PC-3 (cell line): ENCODE data around the gene CATSPERB. TPM values are rescaled to one million over a fixed set of nuclear protein-coding genes. Genes with fewer than 3 reads are reported as not detected.
"Not testable (repeated sequence)": the region's sequence is repeated elsewhere in the genome, so short reads cannot be mapped to it uniquely, and the experiment has no call there.

Experiments
- ATAC-seq: fragments of 200-7000 bp; cut with Tn5 transposase; 2 replicates; pipeline ENCODE4 v1.9.1; 2020; ENCODE audit warnings: mild to moderate bottlenecking, moderate library complexity
- BruUV-seq: library from RNA; stranded (reverse); fragments of 400-500 nt; replicated peaks from 2 replicates; lab custom pipeline; 2021; lab: Mats Ljungman, UMichigan
- CTCF ChIA-PET: fragments of 300-600 bp; sonication (Branson Sonifier 250); formaldehyde crosslinking; loops from one replicate; lab custom pipeline; 2022; ENCODE audit warnings: antibody characterized with exemption; lab: Charles Lee
- POLR2A ChIA-PET: fragments of 300-600 bp; sonication (Branson Sonifier 250); formaldehyde crosslinking; loops from one replicate; lab custom pipeline; 2022; ENCODE audit warnings: antibody characterized with exemption; ENCODE audit not compliant: unreplicated experiment; lab: Charles Lee
- DNase-seq: peaks from one replicate; pipeline ENCODE4 v3.0.0-alpha.2; 2015
- H2AFZ ChIP-seq: fragments of 300-600 bp; sonication (generic); 2 replicates; pipeline ENCODE4 v1.6.0; 2016; ENCODE audit warnings: antibody characterized with exemption, low read length
- H3F3A ChIP-seq: fragments of 300-600 bp; sonication (generic); one replicate; pipeline ENCODE4 v1.6.0; 2017; ENCODE audit warnings: antibody characterized with exemption, low read length, control low read depth, mild to moderate bottlenecking; ENCODE audit not compliant: unreplicated experiment
- H3K27ac ChIP-seq: fragments of 300-600 bp; sonication (generic); 2 replicates; pipeline ENCODE4 v1.5.1; 2016; ENCODE audit warnings: mild to moderate bottlenecking, low read length
- H3K27me3 ChIP-seq: fragments of 300-600 bp; sonication (generic); 2 replicates; pipeline ENCODE4 v1.6.1; 2016; ENCODE audit warnings: low read length, mixed read lengths
- H3K36me3 ChIP-seq: fragments of 300-600 bp; sonication (generic); 2 replicates; pipeline ENCODE4 v1.6.1; 2016; ENCODE audit warnings: low read depth, mixed run types, low read length, mixed read lengths
- H3K4me1 ChIP-seq: fragments of 300-600 bp; sonication (generic); 2 replicates; pipeline ENCODE4 v1.5.1; 2016; ENCODE audit warnings: low read length; ENCODE audit not compliant: insufficient read depth
- H3K4me2 ChIP-seq: fragments of 300-600 bp; sonication (generic); 2 replicates; pipeline ENCODE4 v1.6.0; 2016; ENCODE audit warnings: low read length
- H3K4me3 ChIP-seq: fragments of 300-600 bp; sonication (generic); 2 replicates; pipeline ENCODE4 v1.5.1; 2016; ENCODE audit warnings: mild to moderate bottlenecking, low read length, mixed read lengths
- H3K79me2 ChIP-seq: fragments of 300-600 bp; sonication (generic); 2 replicates; pipeline ENCODE4 v1.6.1; 2017; ENCODE audit warnings: low read length, mixed read lengths
- H3K9ac ChIP-seq: fragments of 300-600 bp; sonication (generic); 2 replicates; pipeline ENCODE4 v1.6.0; 2016; ENCODE audit warnings: mild to moderate bottlenecking, low read length
- H3K9me2 ChIP-seq: fragments of 300-600 bp; sonication (generic); replicated peaks from 2 replicates; pipeline ENCODE4 v1.6.1; 2016; ENCODE audit warnings: mixed run types, low read length, mixed read lengths
- H3K9me3 ChIP-seq: fragments of 300-600 bp; sonication (generic); 2 replicates; pipeline ENCODE4 v1.6.1; 2016; ENCODE audit warnings: low read length, mixed read lengths
- H4K20me1 ChIP-seq: fragments of 300-600 bp; sonication (generic); 2 replicates; pipeline ENCODE4 v1.6.1; 2016; ENCODE audit warnings: low read length, mixed read lengths
- CTCF ChIP-seq: fragments of 300-600 bp; sonication (generic); conservative IDR thresholded peaks from 2 replicates; pipeline ENCODE4 v1.5.1; 2017; ENCODE audit warnings: antibody characterized with exemption, low read depth, mild to moderate bottlenecking, low read length
- EZH2 ChIP-seq: fragments of 300-600 bp; sonication (generic); IDR thresholded peaks from one replicate; pipeline ENCODE4 v1.6.1; 2017; ENCODE audit warnings: antibody characterized with exemption, mild to moderate bottlenecking, low read length; ENCODE audit not compliant: unreplicated experiment
- EZH2phosphoT487 ChIP-seq: fragments of 300-600 bp; sonication (generic); IDR thresholded peaks from 2 replicates; pipeline ENCODE4 v1.6.1; 2018; ENCODE audit warnings: mild to moderate bottlenecking, antibody characterized with exemption, low read length, borderline replicate concordance
- intact Hi-C: fragments of 100-400 bp; cut with micrococcal nuclease; formaldehyde crosslinking; loops from 2 replicates; pipeline ENCODE4 v1.9.0; 2023
- total RNA-seq: library from RNA; depleted of rRNA; stranded (reverse); fragments of >200 nt; gene quantifications from 2 replicates; pipeline ENCODE4 v1.2.3, GENCODE V29; 2014

The CATSPERB gene
- total RNA-seq, 1 experiment from 2014 or later = not detected

GRCh38 chr14:91669867-91670266 lies 62.0 kb downstream of the CATSPERB start:
- no TSS peak for BruUV-seq
- H3F3A ChIP-seq = no peaks in the 10 kb centered on the region
- H3K4me1 ChIP-seq = no peaks in the 10 kb centered on the region
- H2AFZ ChIP-seq = no peak overlapping the region
- DNase-seq (no peak), ATAC-seq (no peak)
- H3K27ac ChIP-seq = no peak overlapping the region
- no peaks in the 10 kb centered on the region for H3K27me3 ChIP-seq
- H3K79me2 ChIP-seq = no peaks in the 10 kb centered on the region
- CTCF ChIA-PET = no interaction called here
- TF ChIP-seq CTCF (no peak), EZH2phosphoT487 (no peak), EZH2 (no peak)
- H3K9me3 ChIP-seq = no peaks in the 10 kb centered on the region
- POLR2A ChIA-PET = no interaction called here
- no peak overlapping the region for H3K9ac ChIP-seq
- intact Hi-C loops = no loop called here
- H4K20me1 ChIP-seq = no peaks in the 10 kb centered on the region
- no peaks in the 10 kb centered on the region for H3K36me3 ChIP-seq
- no peak overlapping the region for H3K4me2 ChIP-seq
- no peak overlapping the region for H3K4me3 ChIP-seq
- no peaks in the 10 kb centered on the region for H3K9me2 ChIP-seq

GRCh38 chr14:91667101-91667500 lies 64.8 kb downstream of the CATSPERB start:
- H3K4me3 ChIP-seq, BruUV-seq, H3K79me2 ChIP-seq, H3F3A ChIP-seq, H3K27me3 ChIP-seq, CTCF ChIA-PET, H2AFZ ChIP-seq, ATAC-seq, intact Hi-C loops, H3K4me2 ChIP-seq, H4K20me1 ChIP-seq, POLR2A ChIA-PET, DNase-seq, H3K9me3 ChIP-seq, H3K27ac ChIP-seq, H3K9me2 ChIP-seq, H3K9ac ChIP-seq, H3K36me3 ChIP-seq, H3K4me1 ChIP-seq: not testable (repeated sequence)

DNA sequence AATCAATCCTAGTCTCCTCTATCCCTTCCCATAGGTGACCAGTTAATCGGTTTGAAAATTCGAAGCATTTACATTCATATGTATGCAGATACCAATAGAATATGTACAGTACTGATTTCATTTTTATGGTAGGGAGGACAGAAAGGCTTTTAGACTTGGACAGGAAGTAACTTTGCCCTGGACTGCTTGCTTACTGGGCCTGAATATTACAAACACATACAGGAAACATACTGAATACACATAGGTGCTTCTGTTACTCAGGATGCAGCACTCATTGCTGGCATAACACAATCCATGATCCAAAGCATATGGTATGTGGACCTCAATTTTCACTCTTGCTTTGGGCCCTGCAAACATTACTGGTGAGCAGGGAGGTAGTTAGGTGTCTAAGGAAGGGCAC lies 71.1 kb downstream of the CATSPERB start:
- TF ChIP-seq EZH2phosphoT487 (no peak), EZH2 (no peak), CTCF (no peak)
- Histone ChIP-seq H4K20me1 (no peaks in the 10 kb centered on the region), H3K79me2 (no peaks in the 10 kb centered on the region), H3K9me3 (no peaks in the 10 kb centered on the region), H3K4me3 (no peak overlapping the region), H3K9ac (no peak overlapping the region), H3K27me3 (peaks cover 18% of the 10 kb centered on the region), H3K9me2 (no peaks in the 10 kb centered on the region), H3K36me3 (no peaks in the 10 kb centered on the region), H3K4me2 (no peak overlapping the region), H3F3A (no peaks in the 10 kb centered on the region), H3K27ac (no peak overlapping the region), H2AFZ (no peak overlapping the region), H3K4me1 (no peaks in the 10 kb centered on the region)
- intact Hi-C loops = no loop called here
- ATAC-seq (no peak), DNase-seq (no peak)
- POLR2A ChIA-PET = no interaction called here
- no TSS peak for BruUV-seq
- CTCF ChIA-PET = no interaction called here
